ENCODE results near the gene HMG20A.

The HMG20A gene

GRCh38 chr15:77420610-77421369 lies at the start of gene HMG20A:
TSS of gene HMG20A (plus strand) at chr15:77420888. CDS start at chr15:77458408, 37,520 bp downstream.
- DNase-seq (ENCODE audit: low read depth in 4 of 4, low spot score in 1 of 4): peak; percentile 9 to 57 (median 33)

GRCh38 chr15:77371850-77372563 lies 48.7 kb upstream of the HMG20A start:
- no peak for DNase-seq (ENCODE audit: low read depth in 4 of 4, low spot score in 1 of 4)

GRCh38 chr15:77373441-77373840 lies 47.2 kb upstream of the HMG20A start:
- DNase-seq (ENCODE audit: low read depth in 4 of 4, low spot score in 1 of 4): no peak

GRCh38 chr15:77375133-77375532 lies 45.6 kb upstream of the HMG20A start:
- no peak for DNase-seq (ENCODE audit: low read depth in 4 of 4, low spot score in 1 of 4)

- DNase-seq (ENCODE audit: low read depth in 4 of 4, low spot score in 1 of 4): no peak
These were observed 43.9 kb upstream of the HMG20A start for GRCh38 chr15:77376770-77377169.

- no peak for DNase-seq (ENCODE audit: low read depth in 4 of 4, low spot score in 1 of 4)
These were observed 40.7 kb upstream of the HMG20A start for GRCh38 chr15:77380033-77380432.

GRCh38 chr15:77384086-77384485 lies 36.6 kb upstream of the HMG20A start:
- DNase-seq (ENCODE audit: low read depth in 4 of 4, low spot score in 1 of 4): no peak

- DNase-seq (ENCODE audit: low read depth in 4 of 4, low spot score in 1 of 4): no peak
These were observed 35.9 kb upstream of the HMG20A start for GRCh38 chr15:77384589-77385359.

GRCh38 chr15:77386626-77387025 lies 34.1 kb upstream of the HMG20A start:
- no peak for DNase-seq (ENCODE audit: low read depth in 4 of 4, low spot score in 1 of 4)

GRCh38 chr15:77387365-77388105 lies 33.2 kb upstream of the HMG20A start:
- DNase-seq (ENCODE audit: low read depth in 4 of 4, low spot score in 1 of 4): no peak

GRCh38 chr15:77391372-77391951 lies 29.2 kb upstream of the HMG20A start:
- no peak for DNase-seq (ENCODE audit: low read depth in 4 of 4, low spot score in 1 of 4)

GRCh38 chr15:77392762-77393470 lies 27.8 kb upstream of the HMG20A start:
- DNase-seq (ENCODE audit: low read depth in 4 of 4, low spot score in 1 of 4): no peak

GRCh38 chr15:77393471-77393840 lies 27.2 kb upstream of the HMG20A start:
- DNase-seq (ENCODE audit: low read depth in 4 of 4, low spot score in 1 of 4): no peak

GRCh38 chr15:77395013-77395774 lies 25.5 kb upstream of the HMG20A start:
- DNase-seq (ENCODE audit: low read depth in 4 of 4, low spot score in 1 of 4): no peak

- no peak for DNase-seq (ENCODE audit: low read depth in 4 of 4, low spot score in 1 of 4)
These were observed 24.0 kb upstream of the HMG20A start for GRCh38 chr15:77396692-77397091.

- no peak for DNase-seq (ENCODE audit: low read depth in 4 of 4, low spot score in 1 of 4)
These were observed 21.8 kb upstream of the HMG20A start for GRCh38 chr15:77398927-77399326.

- no peak for DNase-seq (ENCODE audit: low read depth in 4 of 4, low spot score in 1 of 4)
These were observed 20.4 kb upstream of the HMG20A start for GRCh38 chr15:77400258-77400657.

GRCh38 chr15:77402740-77403379 lies 17.8 kb upstream of the HMG20A start:
- no peak for DNase-seq (ENCODE audit: low read depth in 4 of 4, low spot score in 1 of 4)
